ENCODE results near the gene CERS6.

The CERS6 gene

GRCh38 chr2:168773719-168774521 is 317.8 kb downstream of the CERS6 start:
- peak; percentile 91 for TF ChIP-seq CTCF (conservative IDR thresholded peaks at IDR 0.05)
- no peak for TF ChIP-seq ZFX (IDR thresholded peaks at IDR 0.05)
- no peak overlapping the region for H3K27ac ChIP-seq

- TF ChIP-seq ZFX (IDR thresholded peaks at IDR 0.05) (no peak), CTCF (conservative IDR thresholded peaks at IDR 0.05) (no peak)
Observed at GRCh38 chr2:168775837-168776236, 319.8 kb downstream of the CERS6 start.

GRCh38 chr2:168780669-168781071 is 324.6 kb downstream of the CERS6 start:
- no peak overlapping the region for H3K27ac ChIP-seq
- TF ChIP-seq ZFX (IDR thresholded peaks at IDR 0.05) (no peak), CTCF (conservative IDR thresholded peaks at IDR 0.05) (no peak)

More at GRCh38 chr2:168775837-168776236, 319.8 kb downstream of the CERS6 start:
- H3K27ac ChIP-seq: no peak overlapping the region

GRCh38 chr2:168781191-168781817 is 325.2 kb downstream of the CERS6 start:
- TF ChIP-seq ZFX (IDR thresholded peaks at IDR 0.05) (no peak), CTCF (conservative IDR thresholded peaks at IDR 0.05) (no peak)
- H3K27ac ChIP-seq: no peak overlapping the region

GRCh38 chr2:168782271-168782670 is 326.2 kb downstream of the CERS6 start:
- H3K27ac ChIP-seq: no peak overlapping the region
- no peak for TF ChIP-seq ZFX (IDR thresholded peaks at IDR 0.05)

- peak overlapping the region; percentile 68; the same call in 1 of the 2 replicates for H3K27ac ChIP-seq
- no peak for TF ChIP-seq CTCF (conservative IDR thresholded peaks at IDR 0.05)
- TF ChIP-seq ZFX (IDR thresholded peaks at IDR 0.05): no peak
Observed at GRCh38 chr2:168784993-168785392, 328.9 kb downstream of the CERS6 start.

- TF ChIP-seq ZFX (IDR thresholded peaks at IDR 0.05) (no peak), CTCF (conservative IDR thresholded peaks at IDR 0.05) (no peak)
- H3K27ac ChIP-seq: no peak overlapping the region
Observed at GRCh38 chr2:168787098-168787781, 331.2 kb downstream of the CERS6 start.
